OCI-LY7 (cell line): Measurements from ENCODE around the gene CD2AP. TPM values are rescaled to one million over a fixed set of nuclear protein-coding genes. Genes with fewer than 3 reads are reported as not detected.

ENCODE experiments used
- BruUV-seq: library from RNA; stranded (reverse); fragments of 400-500 nt; replicated peaks from 2 replicates; lab custom pipeline; 2021; lab: Mats Ljungman, UMichigan
- CTCF ChIA-PET: fragments of 300-600 bp; sonication (Branson Sonifier 250); formaldehyde crosslinking; loops from one replicate; lab custom pipeline; 2022; ENCODE audit warnings: antibody characterized with exemption; ENCODE audit not compliant: unreplicated experiment; lab: Charles Lee
- POLR2A ChIA-PET: fragments of 300-600 bp; sonication (Branson Sonifier 250); formaldehyde crosslinking; loops from one replicate; lab custom pipeline; 2022; ENCODE audit warnings: antibody characterized with exemption; lab: Charles Lee
- DNase-seq: peaks from one replicate; pipeline ENCODE4 v3.0.0-alpha.2; 2015; ENCODE audit warnings: low spot score
- H2AFZ ChIP-seq: fragments of 200-600 bp; sonication (generic), shearing (Covaris generic); 2 replicates; pipeline ENCODE4 v1.6.1; 2014; ENCODE audit warnings: mild to moderate bottlenecking, antibody characterized with exemption, low read length, moderate library complexity
- H3K27ac ChIP-seq: fragments of 200-600 bp; sonication (generic); 2 replicates; pipeline ENCODE4 v1.5.1; 2014; ENCODE audit warnings: mixed run types, low read depth, mild to moderate bottlenecking, moderate library complexity, low read length, inconsistent platforms; ENCODE audit not compliant: poor library complexity, severe bottlenecking
- H3K36me3 ChIP-seq: fragments of 200-600 bp; sonication (generic); 2 replicates; pipeline ENCODE4 v1.6.1; 2014; ENCODE audit warnings: mild to moderate bottlenecking, antibody characterized with exemption, low read length, moderate library complexity, mixed read lengths; ENCODE audit not compliant: insufficient read depth
- H3K4me1 ChIP-seq: fragments of 200-600 bp; sonication (generic); 2 replicates; pipeline ENCODE4 v1.5.1; 2014; ENCODE audit warnings: mild to moderate bottlenecking, low read length; ENCODE audit not compliant: insufficient read depth, poor library complexity, severe bottlenecking
- H3K4me2 ChIP-seq: fragments of 200-600 bp; sonication (generic); 2 replicates; pipeline ENCODE4 v1.6.1; 2014; ENCODE audit warnings: mild to moderate bottlenecking, low read length
- H3K4me3 ChIP-seq: fragments of 200-600 bp; sonication (generic); 2 replicates; pipeline ENCODE4 v1.5.1; 2014; ENCODE audit warnings: mild to moderate bottlenecking, low read depth, low read length; ENCODE audit not compliant: poor library complexity, severe bottlenecking
- H3K79me2 ChIP-seq: fragments of 200-600 bp; sonication (generic); 2 replicates; pipeline ENCODE4 v1.6.1; 2016; ENCODE audit warnings: low read depth, mild to moderate bottlenecking, low read length, moderate library complexity, mixed read lengths; ENCODE audit not compliant: insufficient read depth
- H3K9me2 ChIP-seq: fragments of 200-600 bp; sonication (generic); 2 replicates; pipeline ENCODE4 v1.6.1; 2016; ENCODE audit warnings: mild to moderate bottlenecking, low read length, mixed read lengths; ENCODE audit not compliant: insufficient read depth
- H3K9me3 ChIP-seq: fragments of 200-600 bp; sonication (generic); 2 replicates; pipeline ENCODE4 v1.6.1; 2014; ENCODE audit warnings: mild to moderate bottlenecking, mixed run types, low read length, mixed read lengths
- H4K20me1 ChIP-seq: fragments of 200-600 bp; sonication (generic); 2 replicates; pipeline ENCODE4 v1.6.1; 2014; ENCODE audit warnings: mild to moderate bottlenecking, antibody characterized with exemption, low read length, moderate library complexity, mixed read lengths; ENCODE audit not compliant: insufficient read depth
- EZH2phosphoT487 ChIP-seq: fragments of 200-600 bp; sonication (generic); IDR thresholded peaks from 2 replicates; pipeline ENCODE4 v1.6.1; 2018; ENCODE audit warnings: low read depth, borderline replicate concordance, mild to moderate bottlenecking, mixed run types, antibody characterized with exemption, low read length, moderate library complexity, mixed read lengths
- intact Hi-C: fragments of 100-400 bp; cut with micrococcal nuclease; formaldehyde crosslinking; loops from one replicate; pipeline ENCODE4 v1.10.0; 2022; ENCODE audit not compliant: unreplicated experiment
- total RNA-seq, 2 experiments: library from RNA; depleted of rRNA in 1 of 2; stranded (reverse); fragments of >200 nt in 1 of 2; shearing (Covaris generic) in 1 of 2; gene quantifications; 2 replicates each; pipeline ENCODE4 v1.2.3, GENCODE V29; 2014 to 2022
- TF ChIP-seq, protein P1 (sequence below): fragments of 200-600 bp; sonication (generic); conservative IDR thresholded peaks from 2 replicates; pipeline ENCODE4 v1.5.1; 2014; ENCODE audit warnings: mild to moderate bottlenecking, antibody characterized with exemption, low read length, moderate library complexity, mixed read lengths

CD2AP gene
- total RNA-seq, 2 experiments from 2014 or later, result 26.6 to 58.0 TPM

DNA sequence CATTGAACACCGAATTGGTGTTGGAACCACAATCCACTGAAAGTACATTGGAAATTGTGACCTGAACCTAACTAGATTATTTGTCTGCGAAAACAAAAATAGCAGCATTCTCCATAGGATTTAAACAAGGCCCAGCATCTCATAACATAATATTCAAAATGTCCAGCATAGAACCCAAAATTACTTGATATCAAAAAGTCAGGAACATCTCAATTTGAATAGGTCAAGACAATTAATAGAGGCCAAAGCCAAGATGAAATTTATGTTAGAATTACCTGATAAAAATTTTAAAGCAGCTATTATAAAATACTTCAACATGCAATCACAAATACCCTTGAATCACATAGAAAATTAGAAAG lies 42.4 kb upstream of the CD2AP start:
- H3K79me2 ChIP-seq, result no peaks in the 10 kb centered on the region
- BruUV-seq, result no TSS peak
- no peak overlapping the region for H2AFZ ChIP-seq
- H4K20me1 ChIP-seq, result no peaks in the 10 kb centered on the region
- POLR2A ChIA-PET, result interaction anchor here (0.6 to 1.2 kb wide), 5 partner anchors 15 to 87 kb away, joined by 3 to 5 read pairs (median 4); partner anchors contain the start of gene CD2AP
- H3K4me1 ChIP-seq, result peaks cover 40% of the 10 kb centered on the region
- no peak overlapping the region for H3K4me3 ChIP-seq
- H3K4me2 ChIP-seq, result no peak overlapping the region
- H3K9me3 ChIP-seq, result no peaks in the 10 kb centered on the region; the same call in 1 of the 2 replicates
- no peaks in the 10 kb centered on the region for H3K36me3 ChIP-seq
- CTCF ChIA-PET, result no interaction called here
- DNase-seq, result no peak
- no peak overlapping the region for H3K27ac ChIP-seq
- TF ChIP-seq, protein P1, sequence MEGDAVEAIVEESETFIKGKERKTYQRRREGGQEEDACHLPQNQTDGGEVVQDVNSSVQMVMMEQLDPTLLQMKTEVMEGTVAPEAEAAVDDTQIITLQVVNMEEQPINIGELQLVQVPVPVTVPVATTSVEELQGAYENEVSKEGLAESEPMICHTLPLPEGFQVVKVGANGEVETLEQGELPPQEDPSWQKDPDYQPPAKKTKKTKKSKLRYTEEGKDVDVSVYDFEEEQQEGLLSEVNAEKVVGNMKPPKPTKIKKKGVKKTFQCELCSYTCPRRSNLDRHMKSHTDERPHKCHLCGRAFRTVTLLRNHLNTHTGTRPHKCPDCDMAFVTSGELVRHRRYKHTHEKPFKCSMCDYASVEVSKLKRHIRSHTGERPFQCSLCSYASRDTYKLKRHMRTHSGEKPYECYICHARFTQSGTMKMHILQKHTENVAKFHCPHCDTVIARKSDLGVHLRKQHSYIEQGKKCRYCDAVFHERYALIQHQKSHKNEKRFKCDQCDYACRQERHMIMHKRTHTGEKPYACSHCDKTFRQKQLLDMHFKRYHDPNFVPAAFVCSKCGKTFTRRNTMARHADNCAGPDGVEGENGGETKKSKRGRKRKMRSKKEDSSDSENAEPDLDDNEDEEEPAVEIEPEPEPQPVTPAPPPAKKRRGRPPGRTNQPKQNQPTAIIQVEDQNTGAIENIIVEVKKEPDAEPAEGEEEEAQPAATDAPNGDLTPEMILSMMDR, result no peak
- TF ChIP-seq EZH2phosphoT487, result no peak
- no peaks in the 10 kb centered on the region for H3K9me2 ChIP-seq
- intact Hi-C loops, result no loop called here

DNA sequence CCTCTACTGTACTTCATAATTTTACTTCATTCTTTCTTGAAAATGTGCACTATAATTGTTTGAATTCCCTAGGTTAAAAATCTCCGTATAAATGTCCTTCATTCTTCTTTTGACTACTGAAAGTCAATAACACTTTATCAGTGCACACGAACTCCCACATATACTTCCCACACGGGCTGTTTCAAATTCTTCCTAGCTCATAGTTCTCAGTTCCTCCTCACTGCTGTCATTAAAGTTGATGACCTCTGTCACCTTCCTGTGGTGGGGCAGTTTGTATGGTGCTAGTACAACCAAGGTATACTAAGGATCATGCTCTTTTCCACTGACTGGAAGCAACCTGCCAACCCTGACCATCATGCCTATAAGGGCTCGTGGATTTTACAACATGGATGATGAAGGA lies 40.0 kb upstream of the CD2AP start:
- H3K4me3 ChIP-seq, result peak overlapping the region; percentile 35
- H3K4me1 ChIP-seq, result peaks cover 55% of the 10 kb centered on the region
- no TSS peak for BruUV-seq
- H3K9me2 ChIP-seq, result no peaks in the 10 kb centered on the region
- H3K79me2 ChIP-seq, result no peaks in the 10 kb centered on the region
- DNase-seq, result peak; percentile 67
- H3K36me3 ChIP-seq, result no peaks in the 10 kb centered on the region
- no peaks in the 10 kb centered on the region for H3K9me3 ChIP-seq
- H3K27ac ChIP-seq, result peak overlapping the region; percentile 75
- peak overlapping the region; percentile 74 for H3K4me2 ChIP-seq
- CTCF ChIA-PET, result interaction anchor here (0.6 kb wide), 1 partner anchor 688 kb away, joined by 3 read pairs; no protein-coding TSS in a partner anchor
- POLR2A ChIA-PET, result interaction anchor here (0.6 to 1.2 kb wide), 10 partner anchors 12 to 775 kb away, joined by 3 to 9 read pairs (median 3); no protein-coding TSS in a partner anchor
- peak overlapping the region; percentile 89; the same call in 1 of the 2 replicates for H2AFZ ChIP-seq
- intact Hi-C loops, result no loop called here
- H4K20me1 ChIP-seq, result no peaks in the 10 kb centered on the region
- TF ChIP-seq EZH2phosphoT487, result no peak
- TF ChIP-seq, protein P1, result no peak
